ENCODE measurements around the gene BRICD5. TPM values are rescaled to one million over a fixed set of nuclear protein-coding genes. Genes with fewer than 3 reads are reported as not detected.

BRICD5 gene
- total RNA-seq, 1 experiment from 2014 or later = 1.6 TPM

DNA sequence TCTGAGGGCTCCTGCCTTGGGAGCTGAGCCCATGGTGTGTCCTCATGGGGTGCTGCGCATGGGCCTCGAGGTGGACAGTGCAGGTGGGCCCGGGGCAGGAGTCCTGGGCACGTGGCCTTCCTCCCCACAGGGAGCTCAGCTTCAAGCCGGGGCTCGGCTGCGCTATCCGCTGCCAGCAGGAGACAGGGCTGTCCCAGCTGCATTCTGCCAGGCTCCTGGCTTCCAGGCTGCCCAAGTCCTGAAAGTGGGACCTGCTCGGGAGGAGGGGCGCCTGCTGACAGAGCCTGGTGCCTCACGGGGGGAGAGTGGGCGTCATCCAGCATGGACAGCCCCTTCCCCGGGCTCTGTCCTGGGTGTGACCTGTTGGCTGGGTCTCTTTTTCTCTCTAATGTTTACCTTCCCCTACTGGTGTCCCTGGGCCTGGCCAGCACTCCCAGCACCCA lies 48.0 kb downstream of the BRICD5 start:
- in situ Hi-C loops (cut with HindIII; ENCODE audit: low pct_unique_long_range_greater_than_20kb, low sequenced_read_pairs) = no loop called here
- no peak for DNase-seq (ENCODE audit: low read depth, low spot score)

DNA sequence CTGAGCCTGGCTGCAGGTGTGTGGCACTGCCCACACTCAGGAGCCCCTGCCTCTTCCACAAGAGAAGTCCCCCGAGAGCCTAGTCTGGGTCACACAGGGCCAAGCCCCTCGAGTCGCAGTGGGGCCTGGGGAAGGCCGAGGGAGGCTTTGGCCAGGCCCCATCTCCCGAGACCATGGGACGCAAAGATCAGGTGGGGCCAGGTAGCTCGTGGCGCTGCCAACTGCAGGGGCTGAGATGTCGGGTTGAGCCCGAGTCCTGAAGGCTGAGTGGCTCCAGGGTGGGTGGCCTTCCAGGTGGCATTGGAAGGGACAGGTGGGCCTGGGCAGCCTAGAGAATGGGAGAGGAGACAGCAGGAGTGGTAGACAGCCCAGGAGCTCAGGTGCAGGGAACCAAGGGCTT lies 48.8 kb downstream of the BRICD5 start:
- in situ Hi-C loops (cut with HindIII; ENCODE audit: low pct_unique_long_range_greater_than_20kb, low sequenced_read_pairs) = no loop called here
- DNase-seq (ENCODE audit: low read depth, low spot score) = no peak

DNA sequence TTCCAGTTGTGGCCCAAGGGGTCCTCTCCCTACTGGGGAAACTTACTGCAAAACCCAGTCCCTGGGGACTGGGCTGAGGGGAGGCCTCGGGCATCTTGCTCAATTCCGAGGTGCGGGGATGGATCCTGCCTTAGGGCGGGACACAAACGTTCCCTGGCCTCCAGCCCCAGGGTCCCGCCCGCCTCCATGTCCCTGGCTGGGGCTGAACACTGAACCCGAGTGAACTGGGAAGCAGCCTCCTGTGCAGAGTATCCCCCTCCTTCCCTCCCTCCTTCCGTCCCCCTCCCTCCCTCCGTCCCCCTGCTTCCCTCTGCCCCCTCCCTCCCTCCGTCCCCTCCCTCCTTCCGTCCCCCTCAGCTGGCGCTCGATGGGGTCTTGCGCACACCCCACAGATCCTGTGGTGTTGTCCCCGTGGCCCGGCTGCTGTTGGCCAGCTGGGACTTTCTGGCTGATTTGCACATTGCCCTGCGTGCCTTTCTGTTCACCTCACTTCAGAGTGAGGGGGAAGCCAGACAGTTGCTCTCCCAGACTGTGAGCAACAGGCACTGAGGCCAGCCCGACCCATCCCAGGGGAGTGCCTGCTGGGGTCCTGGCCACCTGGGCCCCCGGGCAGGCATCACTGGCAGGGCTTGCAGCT lies 49.6 kb downstream of the BRICD5 start:
- no peak for DNase-seq (ENCODE audit: low read depth, low spot score)
- in situ Hi-C loops (cut with HindIII; ENCODE audit: low pct_unique_long_range_greater_than_20kb, low sequenced_read_pairs) = no loop called here

Other genes starting within 250 kb of the BRICD5 start
- 2,672 and 2,687 TPM in 2 replicates for gene RPS2, start 246.0 kb downstream of the BRICD5 start, total RNA-seq (2014; rRNA removed; shearing (Covaris generic))
- gene RNF151, start 244.0 kb downstream of the BRICD5 start, total RNA-seq (2014; rRNA removed; shearing (Covaris generic)) = not detected in 2 replicates
- 26.5 and 27.9 TPM in 2 replicates for gene TBL3, start 238.8 kb downstream of the BRICD5 start, total RNA-seq (2014; rRNA removed; shearing (Covaris generic))
- gene NOXO1, start 229.4 kb downstream of the BRICD5 start, total RNA-seq (2014; rRNA removed; shearing (Covaris generic)) = not detected in 2 replicates
- 29.2 and 33.9 TPM in 2 replicates for gene GFER, start 226.7 kb downstream of the BRICD5 start, total RNA-seq (2014; rRNA removed; shearing (Covaris generic))
- gene SYNGR3, start 220.9 kb downstream of the BRICD5 start, total RNA-seq (2014; rRNA removed; shearing (Covaris generic)) = 0.37 and 1.5 TPM in 2 replicates
- gene ZNF598, start 201.0 kb downstream of the BRICD5 start, total RNA-seq (2014; rRNA removed; shearing (Covaris generic)) = 10.4 and 10.7 TPM in 2 replicates
- 0.55 TPM in 1 of 2 replicates, not detected in the other for gene NPW, start 191.1 kb downstream of the BRICD5 start, total RNA-seq (2014; rRNA removed; shearing (Covaris generic))
- 7.0 and 9.3 TPM in 2 replicates for gene NHERF2, start 184.0 kb downstream of the BRICD5 start, total RNA-seq (2014; rRNA removed; shearing (Covaris generic))
- 27.0 and 31.2 TPM in 2 replicates for gene NTHL1, start 163.0 kb downstream of the BRICD5 start, total RNA-seq (2014; rRNA removed; shearing (Covaris generic))
- gene TSC2, start 162.9 kb downstream of the BRICD5 start, total RNA-seq (2014; rRNA removed; shearing (Covaris generic)) = 11.6 and 20.2 TPM in 2 replicates
- gene PKD1, start 75.0 kb downstream of the BRICD5 start, total RNA-seq (2014; rRNA removed; shearing (Covaris generic)) = 18.7 and 18.8 TPM in 2 replicates
- gene RAB26, start 62.2 kb downstream of the BRICD5 start, total RNA-seq (2014; rRNA removed; shearing (Covaris generic)) = 0.27 and 0.40 TPM in 2 replicates
- 59.3 and 62.4 TPM in 2 replicates for gene TRAF7, start 55.1 kb downstream of the BRICD5 start, total RNA-seq (2014; rRNA removed; shearing (Covaris generic))
- 0.67 and 0.95 TPM in 2 replicates for gene CASKIN1, start 14.3 kb downstream of the BRICD5 start, total RNA-seq (2014; rRNA removed; shearing (Covaris generic))
- 29.9 and 33.4 TPM in 2 replicates for gene MLST8, start 5.4 kb downstream of the BRICD5 start, total RNA-seq (2014; rRNA removed; shearing (Covaris generic))
- gene PGP, start 4.0 kb upstream of the BRICD5 start, total RNA-seq (2014; rRNA removed; shearing (Covaris generic)) = 13.6 and 15.1 TPM in 2 replicates
- 17.5 and 19.0 TPM in 2 replicates for gene E4F1, start 12.7 kb upstream of the BRICD5 start, total RNA-seq (2014; rRNA removed; shearing (Covaris generic))
- gene DNASE1L2, start 25.6 kb upstream of the BRICD5 start, total RNA-seq (2014; rRNA removed; shearing (Covaris generic)) = 1.0 and 1.3 TPM in 2 replicates
- 44.5 and 47.7 TPM in 2 replicates for gene ECI1, start 40.7 kb upstream of the BRICD5 start, total RNA-seq (2014; rRNA removed; shearing (Covaris generic))
- 101 and 113 TPM in 2 replicates for gene RNPS1, start 57.3 kb upstream of the BRICD5 start, total RNA-seq (2014; rRNA removed; shearing (Covaris generic))
- 0.24 and 0.40 TPM in 2 replicates for gene ABCA3, start 129.9 kb upstream of the BRICD5 start, total RNA-seq (2014; rRNA removed; shearing (Covaris generic))
- gene CCNF, start 218.6 kb upstream of the BRICD5 start, total RNA-seq (2014; rRNA removed; shearing (Covaris generic)) = 12.9 and 14.5 TPM in 2 replicates
- gene TEDC2, start 249.2 kb upstream of the BRICD5 start, total RNA-seq (2014; rRNA removed; shearing (Covaris generic)) = 12.1 and 15.2 TPM in 2 replicates